Measurements from ENCODE around the gene PIKFYVE. TPM values are rescaled to one million over a fixed set of nuclear protein-coding genes. Genes with fewer than 3 reads are reported as not detected.
"Not testable (repeated sequence)": the region's sequence is repeated elsewhere in the genome, so short reads cannot be mapped to it uniquely, and the experiment has no call there.

Gene PIKFYVE
- 10 to 100 TPM; 33.4 to 52.3 (median 39.1) TPM for total RNA-seq
- polyA plus RNA-seq: 1 to 10 TPM; 5.9 to 8.4 TPM
- total RNA-seq: 157 reads per million, percentile 91 among the genes with 10 or more reads in this experiment

- ChIA-PET POLR2A (interaction anchor here (0.6 to 2.9 kb wide), 6 partner anchors 8 to 741 kb away, joined by 3 to 32 read pairs (median 4); partner anchors contain the start of gene IDH1), CTCF (interaction anchor here (0.8 to 1.3 kb wide), 3 partner anchors 9 to 11 kb away, joined by 3 to 6 read pairs (median 3); partner anchors contain the start of gene IDH1)
- Histone ChIP-seq H3K4me3 (ENCODE audit: low read length) (peak within 1 kb of the TSS; percentile 97), H3K27ac (ENCODE audit: low read depth, low read length) (peak within 1 kb of the TSS; percentile 83), H3K9me3 (ENCODE audit: control insufficient read depth in 2 of 3, low read length in 3 of 3) (no peaks in the 10 kb centered on the region), H3K27me3 (ENCODE audit: control insufficient read depth in 2 of 2, insufficient read depth in 2 of 2, low read length in 2 of 2) (no peaks in the 10 kb centered on the region), H3K36me3 (ENCODE audit: control insufficient read depth in 2 of 3, insufficient read depth in 3 of 3, low read length in 3 of 3) (peaks cover 0 to 4% (median 0%) of the 10 kb centered on the region in 3 experiments), H3K4me1 (ENCODE audit: control insufficient read depth in 2 of 2, insufficient read depth in 2 of 2, low read length in 2 of 2) (peaks cover 12 to 16% of the 10 kb centered on the region in 2 donors)
- H3K27me3 Mint-ChIP-seq: peaks cover 0 to 5% (median 0%) of the 10 kb centered on the region in 5 donors
- peaks cover 0 to 2% (median 0%) of the 10 kb centered on the region in 11 donors for H3K9me3 Mint-ChIP-seq
- intact Hi-C loops (cut with micrococcal nuclease): loop anchor here (1.0 to 10.0 kb wide), 16 partner anchors 11 to 1991 kb away; partner anchors contain the start of genes CCNYL1 (in 2 of the 2), CREB1 (in 2 of the 2), FASTKD2 (in 2 of the 2) and KANSL1L (in 2 of the 2)
- peak within 1 kb of the TSS; percentile 90 to 99 (median 96) for H3K4me3 Mint-ChIP-seq
- H3K36me3 Mint-ChIP-seq: peaks cover 0 to 4% (median 4%) of the 10 kb centered on the region in 5 donors
- ATAC-seq: peak; percentile 94
- H3K4me1 Mint-ChIP-seq: peaks cover 9 to 60% (median 53%) of the 10 kb centered on the region in 7 donors
- DNase-seq: peak; percentile 63 to 87 (median 83)
- H3K27ac Mint-ChIP-seq: peak within 1 kb of the TSS; percentile 87 to 98 (median 95)
These were observed at the start of gene PIKFYVE for GRCh38 chr2:208265801-208266552. Gene PIKFYVE, plus strand, starts transcription at chr2:208266255. Its CDS starts 5,265 bp downstream, at chr2:208271520.

- H3K9me3 ChIP-seq (ENCODE audit: control insufficient read depth in 2 of 3, low read length in 3 of 3); intact Hi-C loops (cut with micrococcal nuclease); H3K4me1 ChIP-seq (ENCODE audit: control insufficient read depth in 2 of 2, insufficient read depth in 2 of 2, low read length in 2 of 2); CTCF ChIA-PET; H3K4me3 Mint-ChIP-seq; DNase-seq; H3K4me3 ChIP-seq (ENCODE audit: low read length); H3K36me3 Mint-ChIP-seq; H3K27ac ChIP-seq (ENCODE audit: low read depth, low read length); H3K27me3 Mint-ChIP-seq; H3K4me1 Mint-ChIP-seq; H3K9me3 Mint-ChIP-seq; POLR2A ChIA-PET; ATAC-seq; H3K27ac Mint-ChIP-seq; H3K36me3 ChIP-seq (ENCODE audit: control insufficient read depth in 2 of 3, insufficient read depth in 3 of 3, low read length in 3 of 3); H3K27me3 ChIP-seq (ENCODE audit: control insufficient read depth in 2 of 2, insufficient read depth in 2 of 2, low read length in 2 of 2): not testable (repeated sequence)
These were observed 44.2 kb upstream of the PIKFYVE start for GRCh38 chr2:208221873-208222272.

DNA sequence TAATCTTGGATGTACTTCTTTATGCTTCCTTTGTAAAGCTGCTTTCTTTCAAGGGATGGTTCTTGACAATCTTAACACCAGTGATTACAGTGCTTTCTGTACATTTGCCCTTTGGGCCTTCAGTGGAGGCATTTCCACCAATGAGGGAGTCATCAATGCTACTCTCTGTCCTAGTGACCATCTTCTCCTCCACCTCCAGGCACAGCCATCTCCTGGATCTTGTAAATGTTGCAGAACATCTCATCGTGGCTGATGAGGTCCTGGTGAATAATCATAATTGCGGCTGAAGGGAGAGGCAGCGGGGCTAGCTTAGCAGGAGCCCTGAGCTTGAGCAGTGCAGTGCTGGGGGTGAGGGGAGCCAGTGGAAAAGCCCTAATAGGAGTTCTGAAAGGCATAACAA lies 43.7 kb upstream of the PIKFYVE start:
- no peaks in the 10 kb centered on the region for H3K4me1 ChIP-seq (ENCODE audit: control insufficient read depth in 2 of 2, insufficient read depth in 2 of 2, low read length in 2 of 2)
- Mint-ChIP-seq H3K4me3 (no peak overlapping the region), H3K27ac (no peak overlapping the region), H3K36me3 (peaks cover 0 to 3% (median 0%) of the 10 kb centered on the region in 5 donors), H3K27me3 (peaks cover 0 to 5% (median 0%) of the 10 kb centered on the region in 5 donors), H3K9me3 (peaks cover 0 to 9% (median 2%) of the 10 kb centered on the region in 11 donors), H3K4me1 (no peaks in the 10 kb centered on the region)
- ChIA-PET POLR2A (no interaction called here), CTCF (no interaction called here)
- H3K27ac ChIP-seq (ENCODE audit: low read depth, low read length): no peak overlapping the region
- intact Hi-C loops (cut with micrococcal nuclease): no loop called here
- H3K27me3 ChIP-seq (ENCODE audit: control insufficient read depth in 2 of 2, insufficient read depth in 2 of 2, low read length in 2 of 2): no peaks in the 10 kb centered on the region
- no peak for ATAC-seq
- no peak overlapping the region for H3K4me3 ChIP-seq (ENCODE audit: low read length)
- no peaks in the 10 kb centered on the region for H3K9me3 ChIP-seq (ENCODE audit: control insufficient read depth in 2 of 3, low read length in 3 of 3)
- DNase-seq: no peak
- no peaks in the 10 kb centered on the region for H3K36me3 ChIP-seq (ENCODE audit: control insufficient read depth in 2 of 3, insufficient read depth in 3 of 3, low read length in 3 of 3)

DNA sequence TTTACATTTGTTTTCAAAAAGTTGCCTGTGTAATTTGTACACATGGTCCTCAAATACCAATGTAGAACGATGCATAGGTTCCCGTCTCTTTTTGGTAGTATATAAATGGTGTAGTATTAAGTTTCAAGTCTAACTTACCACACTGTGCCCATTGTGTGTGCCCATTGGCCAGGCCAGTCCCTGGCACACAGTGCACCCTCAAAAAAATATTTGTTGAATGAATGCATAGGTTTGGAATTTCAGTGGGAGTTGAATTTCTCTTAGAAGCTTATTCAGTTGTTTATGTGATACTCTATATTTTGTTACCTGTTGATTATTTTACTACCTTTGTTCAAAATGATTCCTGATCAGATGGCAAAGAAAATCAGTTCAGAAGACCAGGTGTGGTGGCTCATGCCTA lies 41.3 kb upstream of the PIKFYVE start:
- Histone ChIP-seq H3K4me3 (ENCODE audit: low read length) (no peak overlapping the region), H3K4me1 (ENCODE audit: control insufficient read depth in 2 of 2, insufficient read depth in 2 of 2, low read length in 2 of 2) (no peaks in the 10 kb centered on the region), H3K9me3 (ENCODE audit: control insufficient read depth in 2 of 3, low read length in 3 of 3) (no peaks in the 10 kb centered on the region), H3K36me3 (ENCODE audit: control insufficient read depth in 2 of 3, insufficient read depth in 3 of 3, low read length in 3 of 3) (no peaks in the 10 kb centered on the region), H3K27me3 (ENCODE audit: control insufficient read depth in 2 of 2, insufficient read depth in 2 of 2, low read length in 2 of 2) (no peaks in the 10 kb centered on the region), H3K27ac (ENCODE audit: low read depth, low read length) (no peak overlapping the region)
- intact Hi-C loops (cut with micrococcal nuclease): no loop called here
- Mint-ChIP-seq H3K4me1 (no peaks in the 10 kb centered on the region), H3K27me3 (peaks cover 0 to 4% (median 0%) of the 10 kb centered on the region in 5 donors), H3K9me3 (peaks cover 0 to 6% (median 0%) of the 10 kb centered on the region in 11 donors), H3K4me3 (no peak overlapping the region), H3K27ac (no peak overlapping the region), H3K36me3 (peaks cover 0 to 4% (median 0%) of the 10 kb centered on the region in 5 donors)
- no peak for ATAC-seq
- CTCF ChIA-PET: no interaction called here
- DNase-seq: no peak
- POLR2A ChIA-PET: no interaction called here

DNA sequence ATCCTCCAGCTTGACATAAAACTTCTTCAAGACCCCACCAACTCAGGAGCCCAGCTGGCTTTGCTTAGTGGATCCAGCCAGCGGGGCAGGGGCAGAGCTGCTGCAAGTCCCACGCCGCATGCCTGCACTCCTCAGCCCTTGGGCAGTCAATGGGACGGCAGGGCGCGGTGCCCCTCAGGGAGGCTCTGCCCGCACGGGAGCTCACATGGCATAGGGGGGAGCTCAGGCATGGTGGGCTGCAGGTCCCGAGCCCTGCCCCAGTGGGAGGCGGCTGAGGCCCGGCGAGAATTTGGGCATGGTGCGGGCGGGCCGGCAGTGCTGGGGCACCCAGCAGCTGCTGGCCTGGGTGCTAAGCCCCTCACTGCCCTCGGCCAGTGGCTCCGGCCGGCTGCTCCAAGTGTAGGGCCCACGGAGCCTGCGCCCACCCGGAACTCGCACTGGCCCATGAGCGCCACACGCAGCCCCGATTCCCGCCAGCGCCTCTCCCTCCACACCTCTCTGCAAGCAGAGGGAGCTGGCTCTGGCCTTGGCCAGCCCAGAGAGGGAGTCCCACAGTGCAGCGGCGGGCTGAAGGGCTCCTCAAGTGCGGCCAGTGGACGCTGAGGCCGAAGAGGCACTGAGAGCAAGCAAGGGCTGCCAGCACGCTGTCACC lies 38.3 kb upstream of the PIKFYVE start:
- no peak for ATAC-seq
- Mint-ChIP-seq H3K36me3 (peaks cover 0 to 4% (median 0%) of the 10 kb centered on the region in 5 donors), H3K4me3 (no peak overlapping the region), H3K9me3 (peaks cover 0 to 24% (median 9%) of the 10 kb centered on the region in 11 donors), H3K27me3 (peaks cover 0 to 4% (median 0%) of the 10 kb centered on the region in 5 donors), H3K27ac (no peak overlapping the region), H3K4me1 (no peaks in the 10 kb centered on the region)
- Histone ChIP-seq H3K9me3 (ENCODE audit: control insufficient read depth in 2 of 3, low read length in 3 of 3) (peaks cover 0 to 11% (median 0%) of the 10 kb centered on the region in 3 experiments), H3K4me3 (ENCODE audit: low read length) (no peak overlapping the region), H3K36me3 (ENCODE audit: control insufficient read depth in 2 of 3, insufficient read depth in 3 of 3, low read length in 3 of 3) (no peaks in the 10 kb centered on the region), H3K4me1 (ENCODE audit: control insufficient read depth in 2 of 2, insufficient read depth in 2 of 2, low read length in 2 of 2) (no peaks in the 10 kb centered on the region), H3K27me3 (ENCODE audit: control insufficient read depth in 2 of 2, insufficient read depth in 2 of 2, low read length in 2 of 2) (no peaks in the 10 kb centered on the region), H3K27ac (ENCODE audit: low read depth, low read length) (no peak overlapping the region)
- POLR2A ChIA-PET: no interaction called here
- CTCF ChIA-PET: no interaction called here
- no peak for DNase-seq
- intact Hi-C loops (cut with micrococcal nuclease): no loop called here

- H3K27me3 ChIP-seq (ENCODE audit: control insufficient read depth in 2 of 2, insufficient read depth in 2 of 2, low read length in 2 of 2): no peaks in the 10 kb centered on the region
- H3K36me3 Mint-ChIP-seq: peaks cover 0 to 4% (median 0%) of the 10 kb centered on the region in 5 donors
- H3K27me3 Mint-ChIP-seq: peaks cover 0 to 4% (median 0%) of the 10 kb centered on the region in 5 donors
- no peak overlapping the region for H3K27ac Mint-ChIP-seq
- H3K36me3 ChIP-seq (ENCODE audit: control insufficient read depth in 2 of 3, insufficient read depth in 3 of 3, low read length in 3 of 3): no peaks in the 10 kb centered on the region
- no peaks in the 10 kb centered on the region for H3K4me1 ChIP-seq (ENCODE audit: control insufficient read depth in 2 of 2, insufficient read depth in 2 of 2, low read length in 2 of 2)
- H3K4me3 ChIP-seq (ENCODE audit: low read length): no peak overlapping the region
- peaks cover 0 to 11% (median 0%) of the 10 kb centered on the region in 3 experiments for H3K9me3 ChIP-seq (ENCODE audit: control insufficient read depth in 2 of 3, low read length in 3 of 3)
- no peaks in the 10 kb centered on the region for H3K4me1 Mint-ChIP-seq
- CTCF ChIA-PET: no interaction called here
- ATAC-seq: no peak
- DNase-seq: no peak
- no peak overlapping the region for H3K27ac ChIP-seq (ENCODE audit: low read depth, low read length)
- H3K4me3 Mint-ChIP-seq: no peak overlapping the region
- H3K9me3 Mint-ChIP-seq: peaks cover 0 to 29% (median 9%) of the 10 kb centered on the region in 11 donors
- POLR2A ChIA-PET: no interaction called here
- intact Hi-C loops (cut with micrococcal nuclease): no loop called here
These were observed 37.6 kb upstream of the PIKFYVE start for GRCh38 chr2:208228476-208228875.

Data from naive thymus-derived CD4-positive, alpha-beta T cell (primary cell).